Central memory CD8-positive, alpha-beta T cell (primary cell): ENCODE measurements around the gene GATA5.
"Not testable (repeated sequence)": the region's sequence is repeated elsewhere in the genome, so short reads cannot be mapped to it uniquely, and the experiment has no call there.

Experiments used
- ATAC-seq: fragments of 150-1000 bp; cut with Tn5 transposase; replicated peaks from 2 replicates; pipeline ENCODE4 v1.10.0; 2022; ENCODE audit warnings: mild to moderate bottlenecking, moderate FRiP score, moderate number of reproducible peaks; ENCODE audit not compliant: poor library complexity, severe bottlenecking; ENCODE audit errors: extremely low read depth
- DNase-seq, 2 donors: peaks; one replicate each; pipeline ENCODE4 v3.0.0; 2021; ENCODE audit warnings: low spot score in 2 of 2
- H3K27ac Mint-ChIP-seq: one replicate; pipeline ENCODE4 v1.8.0; 2022; ENCODE audit warnings: low read depth, mild to moderate bottlenecking, moderate library complexity, mixed read lengths
- H3K27me3 Mint-ChIP-seq: one replicate; pipeline ENCODE4 v1.8.0; 2022; ENCODE audit warnings: mixed read lengths
- H3K36me3 Mint-ChIP-seq: one replicate; pipeline ENCODE4 v1.8.0; 2022; ENCODE audit warnings: mild to moderate bottlenecking, moderate library complexity, mixed read lengths; ENCODE audit not compliant: insufficient read depth
- H3K4me1 Mint-ChIP-seq: one replicate; pipeline ENCODE4 v1.8.0; 2022; ENCODE audit warnings: mixed read lengths
- H3K4me3 Mint-ChIP-seq: one replicate; pipeline ENCODE4 v1.8.0; 2022; ENCODE audit warnings: mild to moderate bottlenecking, moderate library complexity, mixed read lengths
- H3K9me3 Mint-ChIP-seq: one replicate; pipeline ENCODE4 v1.8.0; 2022; ENCODE audit warnings: mixed read lengths

The GATA5 gene

GRCh38 chr20:62490783-62491182 lies 15.0 kb upstream of the GATA5 start:
- not testable (repeated sequence) for H3K27ac Mint-ChIP-seq, H3K9me3 Mint-ChIP-seq, DNase-seq, ATAC-seq, H3K4me1 Mint-ChIP-seq, H3K4me3 Mint-ChIP-seq, H3K36me3 Mint-ChIP-seq
- peaks cover 45% of the 10 kb centered on the region for H3K27me3 Mint-ChIP-seq

- peaks cover 54% of the 10 kb centered on the region for H3K27me3 Mint-ChIP-seq
- DNase-seq = no peak
These were observed 14.1 kb upstream of the GATA5 start for GRCh38 chr20:62489932-62490263.

GRCh38 chr20:62489186-62489931 lies 13.6 kb upstream of the GATA5 start:
- no peak for DNase-seq
- no peaks in the 10 kb centered on the region for H3K9me3 Mint-ChIP-seq
- ATAC-seq = no peak
- H3K27me3 Mint-ChIP-seq = peaks cover 55% of the 10 kb centered on the region
- no peak overlapping the region for H3K27ac Mint-ChIP-seq
- no peak overlapping the region for H3K4me3 Mint-ChIP-seq
- no peaks in the 10 kb centered on the region for H3K36me3 Mint-ChIP-seq
- H3K4me1 Mint-ChIP-seq = no peaks in the 10 kb centered on the region

More at GRCh38 chr20:62489932-62490263, 14.1 kb upstream of the GATA5 start:
- Mint-ChIP-seq H3K27ac (no peak overlapping the region), H3K9me3 (no peaks in the 10 kb centered on the region), H3K36me3 (no peaks in the 10 kb centered on the region), H3K4me1 (no peaks in the 10 kb centered on the region), H3K4me3 (no peak overlapping the region)
- ATAC-seq = no peak

GRCh38 chr20:62488470-62488869 lies 12.7 kb upstream of the GATA5 start:
- Mint-ChIP-seq H3K4me3 (no peak overlapping the region), H3K27me3 (peaks cover 62% of the 10 kb centered on the region), H3K36me3 (no peaks in the 10 kb centered on the region), H3K4me1 (no peaks in the 10 kb centered on the region), H3K27ac (no peak overlapping the region), H3K9me3 (no peaks in the 10 kb centered on the region)
- no peak for ATAC-seq
- DNase-seq = no peak

- ATAC-seq (no peak), DNase-seq (no peak)
- peaks cover 68% of the 10 kb centered on the region for H3K27me3 Mint-ChIP-seq
- peaks cover 1% of the 10 kb centered on the region for H3K36me3 Mint-ChIP-seq
- no peak overlapping the region for H3K27ac Mint-ChIP-seq
- H3K4me1 Mint-ChIP-seq = no peaks in the 10 kb centered on the region
- H3K9me3 Mint-ChIP-seq = no peaks in the 10 kb centered on the region
- H3K4me3 Mint-ChIP-seq = no peak overlapping the region
These were observed 12.0 kb upstream of the GATA5 start for GRCh38 chr20:62487561-62488354.

- H3K27me3 Mint-ChIP-seq = peaks cover 68% of the 10 kb centered on the region
- no peaks in the 10 kb centered on the region for H3K4me1 Mint-ChIP-seq
These were observed 11.3 kb upstream of the GATA5 start for GRCh38 chr20:62487118-62487517.

GRCh38 chr20:62486484-62486883 lies 10.7 kb upstream of the GATA5 start:
- Mint-ChIP-seq H3K4me3 (no peak overlapping the region), H3K36me3 (peaks cover 2% of the 10 kb centered on the region), H3K27ac (no peak overlapping the region), H3K27me3 (peaks cover 65% of the 10 kb centered on the region), H3K9me3 (no peaks in the 10 kb centered on the region), H3K4me1 (no peaks in the 10 kb centered on the region)
- no peak for ATAC-seq
- no peak for DNase-seq

More at GRCh38 chr20:62487118-62487517, 11.3 kb upstream of the GATA5 start:
- no peaks in the 10 kb centered on the region for H3K9me3 Mint-ChIP-seq
- DNase-seq = no peak
- peaks cover 2% of the 10 kb centered on the region for H3K36me3 Mint-ChIP-seq
- no peak overlapping the region for H3K27ac Mint-ChIP-seq
- H3K4me3 Mint-ChIP-seq = no peak overlapping the region
- no peak for ATAC-seq

- H3K4me3 Mint-ChIP-seq = no peak overlapping the region
- H3K4me1 Mint-ChIP-seq = no peaks in the 10 kb centered on the region
- peaks cover 57% of the 10 kb centered on the region for H3K27me3 Mint-ChIP-seq
- ATAC-seq = no peak
- no peak for DNase-seq
- no peak overlapping the region for H3K27ac Mint-ChIP-seq
- H3K9me3 Mint-ChIP-seq = no peaks in the 10 kb centered on the region
- peaks cover 2% of the 10 kb centered on the region for H3K36me3 Mint-ChIP-seq
These were observed 9.9 kb upstream of the GATA5 start for GRCh38 chr20:62485701-62486089.

- no peak for DNase-seq
- Mint-ChIP-seq H3K27ac (no peak overlapping the region), H3K36me3 (peaks cover 2% of the 10 kb centered on the region), H3K9me3 (no peaks in the 10 kb centered on the region), H3K4me1 (no peaks in the 10 kb centered on the region), H3K4me3 (no peak overlapping the region), H3K27me3 (peaks cover 53% of the 10 kb centered on the region)
- no peak for ATAC-seq
These were observed 9.4 kb upstream of the GATA5 start for GRCh38 chr20:62485062-62485700.

GRCh38 chr20:62484478-62484877 lies 8.7 kb upstream of the GATA5 start:
- no peaks in the 10 kb centered on the region for H3K9me3 Mint-ChIP-seq

GRCh38 chr20:62483613-62484458 lies 8.0 kb upstream of the GATA5 start:
- Mint-ChIP-seq H3K36me3 (peaks cover 2% of the 10 kb centered on the region), H3K27ac (no peak overlapping the region), H3K4me1 (no peaks in the 10 kb centered on the region), H3K4me3 (no peak overlapping the region), H3K27me3 (peaks cover 61% of the 10 kb centered on the region), H3K9me3 (no peaks in the 10 kb centered on the region)
- DNase-seq (no peak), ATAC-seq (no peak)

More at GRCh38 chr20:62484478-62484877, 8.7 kb upstream of the GATA5 start:
- Mint-ChIP-seq H3K27me3 (peaks cover 55% of the 10 kb centered on the region), H3K36me3 (peaks cover 2% of the 10 kb centered on the region), H3K27ac (no peak overlapping the region), H3K4me1 (no peaks in the 10 kb centered on the region), H3K4me3 (no peak overlapping the region)
- ATAC-seq (no peak), DNase-seq (no peak)

- H3K27me3 Mint-ChIP-seq = peaks cover 70% of the 10 kb centered on the region
- no peak overlapping the region for H3K27ac Mint-ChIP-seq
- peaks cover 2% of the 10 kb centered on the region for H3K36me3 Mint-ChIP-seq
- ATAC-seq (no peak), DNase-seq (no peak)
- H3K4me3 Mint-ChIP-seq = no peak overlapping the region
- H3K9me3 Mint-ChIP-seq = no peaks in the 10 kb centered on the region
- no peaks in the 10 kb centered on the region for H3K4me1 Mint-ChIP-seq
These were observed 7.2 kb upstream of the GATA5 start for GRCh38 chr20:62482974-62483373.
